Embryonic facial prominence (tissue), 1 donor: ENCODE results near the gene PLCG2.
"Not testable (repeated sequence)": the region's sequence is repeated elsewhere in the genome, so short reads cannot be mapped to it uniquely, and the experiment has no call there.

Experiments used
- DNase-seq: peaks from one replicate; pipeline ENCODE4 v3.0.0-alpha.2; 2016; ENCODE audit errors: extremely low spot score

PLCG2 gene

GRCh38 chr16:81912395-81912794 is 133.3 kb downstream of the PLCG2 start:
- DNase-seq: no peak

GRCh38 chr16:81913222-81913621 is 134.1 kb downstream of the PLCG2 start:
- DNase-seq: no peak

GRCh38 chr16:81917375-81917774 is 138.3 kb downstream of the PLCG2 start:
- DNase-seq: no peak

GRCh38 chr16:81918927-81919326 is 139.8 kb downstream of the PLCG2 start:
- DNase-seq: no peak

- DNase-seq: no peak
These were observed 141.4 kb downstream of the PLCG2 start for GRCh38 chr16:81920498-81920897.

- no peak for DNase-seq
These were observed 142.2 kb downstream of the PLCG2 start for GRCh38 chr16:81921085-81921814.

- DNase-seq: no peak
These were observed 142.9 kb downstream of the PLCG2 start for GRCh38 chr16:81921843-81922584.

- no peak for DNase-seq
These were observed 144.2 kb downstream of the PLCG2 start for GRCh38 chr16:81923296-81923695.

- DNase-seq: no peak
These were observed 145.9 kb downstream of the PLCG2 start for GRCh38 chr16:81925016-81925415.

- no peak for DNase-seq
These were observed 146.9 kb downstream of the PLCG2 start for GRCh38 chr16:81926036-81926435.

- no peak for DNase-seq
These were observed 148.6 kb downstream of the PLCG2 start for GRCh38 chr16:81927561-81928185.

- no peak for DNase-seq
These were observed 149.3 kb downstream of the PLCG2 start for GRCh38 chr16:81928271-81928918.

- no peak for DNase-seq
These were observed 149.9 kb downstream of the PLCG2 start for GRCh38 chr16:81928975-81929374.

- no peak for DNase-seq
These were observed 150.8 kb downstream of the PLCG2 start for GRCh38 chr16:81929841-81930240.

- no peak for DNase-seq
These were observed 152.8 kb downstream of the PLCG2 start for GRCh38 chr16:81931927-81932326.

GRCh38 chr16:81932668-81933067 is 153.6 kb downstream of the PLCG2 start:
- DNase-seq: no peak

- no peak for DNase-seq
These were observed 154.3 kb downstream of the PLCG2 start for GRCh38 chr16:81933361-81933760.

GRCh38 chr16:81934711-81935110 is 155.6 kb downstream of the PLCG2 start:
- DNase-seq: not testable (repeated sequence)

- no peak for DNase-seq
These were observed 157.3 kb downstream of the PLCG2 start for GRCh38 chr16:81936209-81937000.

GRCh38 chr16:81937305-81938038 is 158.4 kb downstream of the PLCG2 start:
- DNase-seq: no peak
